ENCODE measurements around the gene LAMTOR4. TPM values are rescaled to one million over a fixed set of nuclear protein-coding genes. Genes with fewer than 3 reads are reported as not detected.
"Not testable (repeated sequence)": the region's sequence is repeated elsewhere in the genome, so short reads cannot be mapped to it uniquely, and the experiment has no call there.

LAMTOR4 gene
- polyA plus RNA-seq, 1 donor from 2014 or later: 333 TPM

GRCh38 chr7:100191775-100192174 lies 43.1 kb downstream of the LAMTOR4 start:
- no peaks in the 10 kb centered on the region for H3K36me3 ChIP-seq (ENCODE audit: insufficient read depth, low read length)
- no peak overlapping the region for H3K4me2 ChIP-seq (ENCODE audit: low read length)
- no peak overlapping the region for H2AFZ ChIP-seq (ENCODE audit: low read depth, low read length)
- no peak overlapping the region for H3K27ac ChIP-seq (ENCODE audit: low read length)
- H3K9me2 ChIP-seq (ENCODE audit: insufficient read depth, low read length): no peaks in the 10 kb centered on the region
- H4K20me1 ChIP-seq (ENCODE audit: insufficient read depth): no peaks in the 10 kb centered on the region
- no peaks in the 10 kb centered on the region for H3K79me2 ChIP-seq (replicated peaks; ENCODE audit: insufficient read depth, low read length)
- H3K27me3 ChIP-seq (ENCODE audit: insufficient read depth, low read depth, low read length): no peaks in the 10 kb centered on the region
- H3K4me3 ChIP-seq (ENCODE audit: low read length): no peak overlapping the region
- H3K9ac ChIP-seq (ENCODE audit: low read length): no peak overlapping the region
- no peaks in the 10 kb centered on the region for H3K9me3 ChIP-seq (ENCODE audit: low read length)
- TF ChIP-seq EP300 (conservative IDR thresholded peaks at IDR 0.05; ENCODE audit: poor library complexity, severe bottlenecking) (no peak), MXI1 (conservative IDR thresholded peaks at IDR 0.05; ENCODE audit: poor library complexity, severe bottlenecking) (no peak), TAF1 (IDR thresholded peaks at IDR 0.05; ENCODE audit: low read depth) (no peak), POLR2AphosphoS5 (IDR thresholded peaks at IDR 0.05) (no peak), EZH2 (IDR thresholded peaks at IDR 0.05; ENCODE audit: borderline replicate concordance, insufficient read depth, low read length, poor library complexity, severe bottlenecking) (no peak), CTCF (IDR thresholded peaks at IDR 0.05; ENCODE audit: poor library complexity, severe bottlenecking) (no peak), SMC3 (conservative IDR thresholded peaks at IDR 0.05; ENCODE audit: poor library complexity) (no peak), RAD21 (conservative IDR thresholded peaks at IDR 0.05) (no peak)
- TF ChIP-seq, protein P1, sequence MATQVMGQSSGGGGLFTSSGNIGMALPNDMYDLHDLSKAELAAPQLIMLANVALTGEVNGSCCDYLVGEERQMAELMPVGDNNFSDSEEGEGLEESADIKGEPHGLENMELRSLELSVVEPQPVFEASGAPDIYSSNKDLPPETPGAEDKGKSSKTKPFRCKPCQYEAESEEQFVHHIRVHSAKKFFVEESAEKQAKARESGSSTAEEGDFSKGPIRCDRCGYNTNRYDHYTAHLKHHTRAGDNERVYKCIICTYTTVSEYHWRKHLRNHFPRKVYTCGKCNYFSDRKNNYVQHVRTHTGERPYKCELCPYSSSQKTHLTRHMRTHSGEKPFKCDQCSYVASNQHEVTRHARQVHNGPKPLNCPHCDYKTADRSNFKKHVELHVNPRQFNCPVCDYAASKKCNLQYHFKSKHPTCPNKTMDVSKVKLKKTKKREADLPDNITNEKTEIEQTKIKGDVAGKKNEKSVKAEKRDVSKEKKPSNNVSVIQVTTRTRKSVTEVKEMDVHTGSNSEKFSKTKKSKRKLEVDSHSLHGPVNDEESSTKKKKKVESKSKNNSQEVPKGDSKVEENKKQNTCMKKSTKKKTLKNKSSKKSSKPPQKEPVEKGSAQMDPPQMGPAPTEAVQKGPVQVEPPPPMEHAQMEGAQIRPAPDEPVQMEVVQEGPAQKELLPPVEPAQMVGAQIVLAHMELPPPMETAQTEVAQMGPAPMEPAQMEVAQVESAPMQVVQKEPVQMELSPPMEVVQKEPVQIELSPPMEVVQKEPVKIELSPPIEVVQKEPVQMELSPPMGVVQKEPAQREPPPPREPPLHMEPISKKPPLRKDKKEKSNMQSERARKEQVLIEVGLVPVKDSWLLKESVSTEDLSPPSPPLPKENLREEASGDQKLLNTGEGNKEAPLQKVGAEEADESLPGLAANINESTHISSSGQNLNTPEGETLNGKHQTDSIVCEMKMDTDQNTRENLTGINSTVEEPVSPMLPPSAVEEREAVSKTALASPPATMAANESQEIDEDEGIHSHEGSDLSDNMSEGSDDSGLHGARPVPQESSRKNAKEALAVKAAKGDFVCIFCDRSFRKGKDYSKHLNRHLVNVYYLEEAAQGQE (IDR thresholded peaks at IDR 0.05; ENCODE audit: borderline replicate concordance): no peak
- no peaks in the 10 kb centered on the region for H3F3A ChIP-seq (ENCODE audit: insufficient read depth, low read length, poor library complexity, severe bottlenecking)

GRCh38 chr7:100192281-100192862 lies 43.7 kb downstream of the LAMTOR4 start:
- H4K20me1 ChIP-seq (ENCODE audit: insufficient read depth); H3K9ac ChIP-seq (ENCODE audit: low read length); H3K79me2 ChIP-seq (replicated peaks; ENCODE audit: insufficient read depth, low read length); H3K9me3 ChIP-seq (ENCODE audit: low read length); H3F3A ChIP-seq (ENCODE audit: insufficient read depth, low read length, poor library complexity, severe bottlenecking); H3K4me3 ChIP-seq (ENCODE audit: low read length); H3K36me3 ChIP-seq (ENCODE audit: insufficient read depth, low read length); H3K27ac ChIP-seq (ENCODE audit: low read length); H2AFZ ChIP-seq (ENCODE audit: low read depth, low read length); H3K27me3 ChIP-seq (ENCODE audit: insufficient read depth, low read depth, low read length); H3K9me2 ChIP-seq (ENCODE audit: insufficient read depth, low read length); H3K4me2 ChIP-seq (ENCODE audit: low read length): not testable (repeated sequence)

- Histone ChIP-seq H4K20me1 (ENCODE audit: insufficient read depth) (no peaks in the 10 kb centered on the region), H3K27me3 (ENCODE audit: insufficient read depth, low read depth, low read length) (no peaks in the 10 kb centered on the region), H3K4me2 (ENCODE audit: low read length) (no peak overlapping the region), H3F3A (ENCODE audit: insufficient read depth, low read length, poor library complexity, severe bottlenecking) (no peaks in the 10 kb centered on the region), H3K79me2 (replicated peaks; ENCODE audit: insufficient read depth, low read length) (no peaks in the 10 kb centered on the region), H3K9me2 (ENCODE audit: insufficient read depth, low read length) (no peaks in the 10 kb centered on the region), H3K4me3 (ENCODE audit: low read length) (no peak overlapping the region), H2AFZ (ENCODE audit: low read depth, low read length) (no peak overlapping the region), H3K36me3 (ENCODE audit: insufficient read depth, low read length) (no peaks in the 10 kb centered on the region), H3K9ac (ENCODE audit: low read length) (no peak overlapping the region), H3K27ac (ENCODE audit: low read length) (no peak overlapping the region), H3K9me3 (ENCODE audit: low read length) (no peaks in the 10 kb centered on the region)
- TF ChIP-seq RAD21 (conservative IDR thresholded peaks at IDR 0.05): no peak
- TF ChIP-seq TAF1 (IDR thresholded peaks at IDR 0.05; ENCODE audit: low read depth): no peak
- TF ChIP-seq, protein P1 (IDR thresholded peaks at IDR 0.05; ENCODE audit: borderline replicate concordance): no peak
- no peak for TF ChIP-seq MXI1 (conservative IDR thresholded peaks at IDR 0.05; ENCODE audit: poor library complexity, severe bottlenecking)
- no peak for TF ChIP-seq EP300 (conservative IDR thresholded peaks at IDR 0.05; ENCODE audit: poor library complexity, severe bottlenecking)
- TF ChIP-seq CTCF (IDR thresholded peaks at IDR 0.05; ENCODE audit: poor library complexity, severe bottlenecking): no peak
- TF ChIP-seq SMC3 (conservative IDR thresholded peaks at IDR 0.05; ENCODE audit: poor library complexity): no peak
- no peak for TF ChIP-seq POLR2AphosphoS5 (IDR thresholded peaks at IDR 0.05)
- no peak for TF ChIP-seq EZH2 (IDR thresholded peaks at IDR 0.05; ENCODE audit: borderline replicate concordance, insufficient read depth, low read length, poor library complexity, severe bottlenecking)
These were observed 44.3 kb downstream of the LAMTOR4 start for GRCh38 chr7:100192969-100193368.

Measured in neural cell (in vitro differentiated cells).